Glomerular visceral epithelial cell (primary cell): ENCODE results near the gene DAPK1.

Experiments
- DNase-seq: peaks from one replicate; pipeline ENCODE4 v3.0.0-alpha.2; 2016; ENCODE audit errors: extremely low spot score

The DAPK1 gene

DNA sequence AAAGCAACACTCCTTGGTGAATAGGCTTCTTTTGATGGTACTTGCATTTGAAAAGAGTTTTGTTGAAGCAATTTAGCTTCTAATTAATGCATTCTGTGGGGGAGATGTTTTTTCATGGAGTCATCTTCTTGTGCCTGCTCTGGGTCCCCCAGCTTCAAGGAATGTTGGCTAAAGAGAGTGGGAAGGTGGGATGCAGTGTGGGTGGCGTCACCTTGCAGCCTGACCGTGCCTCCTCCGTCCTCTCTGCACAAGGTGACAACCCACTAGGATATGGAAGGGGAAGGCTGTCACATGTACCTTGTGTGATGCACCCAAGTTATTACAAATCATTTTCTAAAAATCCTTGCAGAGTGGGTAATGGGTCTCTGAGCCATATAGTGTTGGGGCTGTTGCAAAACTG lies 70.7 kb downstream of the DAPK1 start:
- no peak for DNase-seq

DNA sequence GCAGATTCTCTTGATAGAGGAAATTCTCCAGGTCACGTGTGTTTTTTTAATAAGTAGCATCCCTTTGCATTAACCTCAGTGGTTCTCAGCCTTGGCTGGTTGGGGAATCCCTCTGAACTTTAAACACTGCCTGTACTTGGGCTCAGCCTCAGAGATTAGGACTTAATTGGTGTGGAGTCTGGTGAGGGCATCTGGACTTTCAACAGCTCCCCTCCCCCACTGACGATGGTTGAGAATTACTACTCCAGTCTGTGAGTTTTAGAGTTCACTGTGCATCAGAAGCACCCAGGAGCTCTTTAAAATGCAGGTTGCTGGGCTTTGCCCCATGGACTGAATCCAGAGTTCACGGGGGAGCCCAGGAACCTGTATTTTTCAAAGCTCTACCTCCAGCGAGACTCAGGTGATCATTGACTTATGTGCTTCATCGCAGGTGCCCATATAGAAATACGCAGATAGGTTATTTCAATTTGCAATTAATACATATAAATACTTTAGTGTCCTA lies 71.4 kb downstream of the DAPK1 start:
- DNase-seq = no peak

DNA sequence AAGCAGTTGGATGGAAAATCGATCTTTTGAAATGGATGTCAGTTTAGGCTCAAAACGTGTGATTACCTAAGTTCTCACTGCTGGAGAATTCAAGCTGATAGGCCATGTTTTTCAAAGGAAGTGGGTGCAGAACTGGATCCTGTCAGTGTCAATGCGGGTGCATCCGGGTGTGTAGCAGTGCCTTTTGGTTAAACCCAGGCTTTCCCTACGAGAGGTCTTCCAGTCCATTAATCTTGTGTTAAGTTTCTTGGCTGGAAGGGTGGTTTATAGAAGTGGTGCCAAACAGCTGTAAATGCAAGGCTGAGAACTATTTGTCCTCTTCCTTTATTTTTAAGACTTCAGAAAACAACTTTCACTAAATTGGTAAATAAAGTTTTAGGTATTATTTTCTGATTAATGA lies 71.9 kb downstream of the DAPK1 start:
- peak; percentile 72 for DNase-seq

DNA sequence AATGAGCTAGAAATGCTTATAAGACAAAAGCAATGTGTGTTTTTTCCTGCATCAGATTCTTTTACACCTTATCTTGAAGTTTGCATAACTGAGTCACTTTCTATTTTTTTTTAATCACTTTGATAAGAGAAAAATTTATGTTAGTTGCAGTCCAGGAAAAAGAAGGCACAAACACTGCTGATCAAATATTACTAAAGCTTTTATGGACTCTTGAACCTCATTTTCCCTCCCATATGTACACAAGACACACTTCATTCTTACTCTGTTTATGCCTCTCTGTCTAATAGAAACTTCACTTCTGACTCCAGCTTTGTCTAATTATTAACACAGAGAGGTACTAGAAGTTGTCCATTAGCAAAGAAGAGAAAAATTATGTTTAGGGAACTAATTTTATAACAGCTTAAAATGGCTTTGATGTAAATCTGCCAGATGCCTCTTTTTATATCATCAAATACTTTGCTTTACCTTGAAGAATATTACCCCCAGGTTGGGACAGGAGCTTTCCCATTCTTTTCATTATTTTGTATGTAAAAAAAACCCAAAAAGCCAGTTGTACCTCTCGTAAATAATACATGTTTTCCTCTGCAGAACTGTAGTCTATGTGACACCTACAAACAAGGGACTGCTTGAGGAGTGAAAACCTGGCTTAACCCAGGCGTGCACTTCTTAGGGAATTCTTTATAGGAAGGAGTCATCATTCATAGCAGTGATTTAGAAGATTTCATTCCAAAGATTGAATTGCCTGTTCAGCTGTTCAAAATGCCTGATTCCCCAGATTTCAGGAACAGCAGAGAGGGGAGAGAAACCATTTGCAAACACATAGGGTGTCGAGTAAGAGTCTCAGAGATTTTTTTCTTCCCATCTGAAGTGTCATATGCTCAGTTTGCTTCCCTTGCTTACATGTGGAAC lies 72.6 kb downstream of the DAPK1 start:
- DNase-seq = no peak

DNA sequence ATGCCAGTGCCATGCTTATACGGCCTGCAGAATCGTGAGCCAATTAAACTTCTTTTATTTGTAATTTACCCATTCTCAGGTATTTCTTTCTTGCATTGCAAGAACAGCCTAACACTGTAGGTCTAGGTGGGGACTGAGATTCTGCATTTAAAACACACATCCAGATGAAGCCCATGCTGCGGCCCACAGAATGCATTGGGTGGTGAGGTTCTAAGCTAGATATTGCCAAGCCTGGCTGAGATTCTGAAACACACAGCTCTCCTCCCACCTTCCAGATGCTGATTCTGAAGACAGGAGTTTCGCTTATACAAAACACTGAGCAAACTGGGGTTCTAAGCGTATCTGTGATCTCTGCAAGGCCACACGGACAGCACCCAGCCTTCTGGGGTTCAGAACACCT lies 75.1 kb downstream of the DAPK1 start:
- DNase-seq = no peak

DNA sequence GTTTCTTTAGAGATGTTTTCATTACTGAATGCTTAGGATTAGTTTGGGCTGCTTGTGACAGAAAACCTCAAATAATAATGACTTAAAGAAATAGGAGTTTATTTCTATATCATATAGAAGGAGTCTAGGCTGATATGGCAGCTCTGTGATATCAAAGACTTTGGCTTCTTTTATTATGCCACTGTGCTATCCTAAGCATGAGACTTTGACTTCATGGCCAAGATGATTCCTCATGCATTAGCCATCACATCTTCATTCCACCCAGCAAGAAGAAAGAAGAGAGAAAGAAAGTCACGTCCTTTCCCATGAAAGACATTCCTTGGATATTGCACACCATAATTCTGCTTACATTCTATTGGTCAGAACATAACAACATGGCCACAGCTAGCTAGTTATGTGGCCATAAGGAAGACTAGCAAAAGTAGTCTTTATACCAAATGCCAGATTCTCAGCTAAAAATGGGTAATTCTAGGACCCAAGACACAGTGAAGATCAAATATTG lies 76.2 kb downstream of the DAPK1 start:
- no peak for DNase-seq

DNA sequence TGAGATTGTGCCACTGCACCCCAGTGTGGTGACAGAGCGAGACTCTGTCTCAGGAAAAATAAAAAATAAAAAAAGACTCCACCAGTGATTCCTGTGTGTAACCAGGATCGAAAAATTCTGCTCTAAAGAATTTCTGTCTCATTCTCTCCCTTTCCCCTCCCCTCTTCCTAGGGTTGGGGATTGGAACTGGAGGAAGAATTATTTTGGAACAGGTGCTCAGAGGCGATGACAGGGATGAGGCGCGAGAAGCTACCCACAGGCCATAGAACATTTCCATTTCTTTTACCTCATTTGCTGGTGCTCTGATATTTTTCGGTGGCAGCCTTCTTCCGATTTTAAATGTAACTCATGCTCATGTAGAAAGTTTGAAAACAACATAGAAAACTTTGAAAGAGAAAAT lies 80.1 kb downstream of the DAPK1 start:
- no peak for DNase-seq

DNA sequence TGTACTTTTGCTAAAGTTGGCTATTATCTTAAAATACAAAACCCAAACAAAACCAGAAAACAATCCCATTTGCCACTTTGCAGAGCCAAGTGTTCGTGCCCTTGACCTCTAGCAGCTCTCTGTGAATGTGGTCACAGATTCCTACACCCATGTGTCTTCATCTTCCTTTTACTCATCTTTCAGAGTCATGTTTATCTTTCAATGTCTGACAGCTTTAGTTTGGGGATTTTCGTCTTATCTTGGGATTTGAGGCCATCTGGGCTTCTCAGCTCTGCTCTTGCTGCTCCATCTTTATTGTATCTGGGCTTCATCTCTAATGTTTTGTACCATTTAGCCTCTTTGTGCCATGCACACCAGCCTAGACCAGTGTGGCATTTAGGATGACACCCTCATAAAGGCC lies 81.0 kb downstream of the DAPK1 start:
- DNase-seq = no peak

DNA sequence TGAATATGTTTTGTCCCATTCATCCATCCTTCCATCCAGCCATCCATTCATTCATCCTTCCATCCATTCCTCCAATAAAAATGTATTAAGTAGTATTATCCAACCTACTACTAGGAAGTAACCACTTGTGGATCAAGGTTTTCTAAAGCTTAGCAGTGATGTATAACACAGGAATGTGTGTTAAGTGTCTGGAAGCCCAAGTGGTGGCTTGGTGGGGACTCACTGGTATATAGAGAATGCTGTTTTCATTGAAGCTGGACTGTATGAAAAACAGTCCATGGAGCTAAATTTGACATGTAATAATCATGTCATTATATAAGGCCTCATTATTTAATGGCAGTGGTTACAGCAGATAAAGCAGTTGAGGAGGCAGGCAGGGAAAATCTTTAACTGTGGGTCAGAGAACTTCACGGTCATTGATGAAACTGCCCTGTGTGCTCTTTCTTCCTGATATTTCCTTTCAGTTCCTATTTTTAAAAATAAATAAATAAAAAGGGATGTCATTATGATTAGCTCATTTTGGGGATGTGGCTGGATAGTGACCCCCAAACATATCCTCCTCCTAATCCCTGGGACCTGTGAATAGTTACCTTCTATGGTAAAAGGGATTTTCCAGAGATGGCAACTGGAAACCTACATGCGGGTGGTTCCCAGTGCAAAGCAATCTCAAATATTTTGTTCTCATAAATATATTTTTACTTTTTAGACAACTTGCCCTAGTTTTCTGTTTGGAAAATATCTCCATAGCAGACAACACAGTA lies 82.3 kb downstream of the DAPK1 start:
- peak; percentile 33 for DNase-seq

DNA sequence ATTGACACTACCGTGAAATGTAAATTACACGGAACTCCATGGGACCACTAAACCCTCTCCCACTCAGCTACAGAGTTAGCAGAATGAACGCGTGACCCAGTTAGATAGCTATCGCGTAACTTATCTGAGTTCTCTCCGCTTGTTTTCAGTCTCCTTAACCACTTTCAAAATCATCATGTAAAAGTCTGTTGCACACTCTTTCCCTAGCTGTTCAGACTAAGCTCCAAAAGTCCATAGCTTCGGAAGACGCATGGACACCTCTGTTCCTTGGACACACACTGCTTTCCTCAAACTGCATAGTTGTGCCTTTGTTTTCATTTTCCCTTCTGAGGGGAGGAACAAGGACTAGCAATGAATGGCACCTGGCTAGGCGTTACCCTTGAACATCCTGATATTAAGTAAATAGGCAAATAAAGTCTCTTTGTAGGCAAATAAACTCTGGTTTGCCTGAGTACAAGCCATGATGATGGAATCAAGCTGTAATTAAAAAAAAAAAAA lies 83.3 kb downstream of the DAPK1 start:
- no peak for DNase-seq

DNA sequence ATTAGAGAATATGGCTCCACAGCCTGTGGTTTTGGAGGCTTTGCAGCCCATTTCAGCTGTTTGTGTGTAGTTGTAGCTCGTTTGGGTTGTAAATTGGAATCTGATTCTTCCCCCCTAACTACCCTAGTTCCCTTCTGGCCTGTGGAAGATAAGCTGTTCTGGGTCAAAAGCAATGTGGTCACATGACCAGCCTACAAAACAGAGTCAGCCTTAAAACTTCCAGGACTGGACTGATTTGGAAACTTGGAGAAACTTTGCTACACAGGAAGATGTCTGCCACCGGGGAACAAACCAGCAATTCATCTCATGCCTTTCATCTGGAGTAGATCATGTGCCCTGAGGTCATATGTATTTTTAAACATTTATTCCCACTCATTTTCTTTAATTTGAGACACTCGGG lies 83.8 kb downstream of the DAPK1 start:
- DNase-seq = no peak

DNA sequence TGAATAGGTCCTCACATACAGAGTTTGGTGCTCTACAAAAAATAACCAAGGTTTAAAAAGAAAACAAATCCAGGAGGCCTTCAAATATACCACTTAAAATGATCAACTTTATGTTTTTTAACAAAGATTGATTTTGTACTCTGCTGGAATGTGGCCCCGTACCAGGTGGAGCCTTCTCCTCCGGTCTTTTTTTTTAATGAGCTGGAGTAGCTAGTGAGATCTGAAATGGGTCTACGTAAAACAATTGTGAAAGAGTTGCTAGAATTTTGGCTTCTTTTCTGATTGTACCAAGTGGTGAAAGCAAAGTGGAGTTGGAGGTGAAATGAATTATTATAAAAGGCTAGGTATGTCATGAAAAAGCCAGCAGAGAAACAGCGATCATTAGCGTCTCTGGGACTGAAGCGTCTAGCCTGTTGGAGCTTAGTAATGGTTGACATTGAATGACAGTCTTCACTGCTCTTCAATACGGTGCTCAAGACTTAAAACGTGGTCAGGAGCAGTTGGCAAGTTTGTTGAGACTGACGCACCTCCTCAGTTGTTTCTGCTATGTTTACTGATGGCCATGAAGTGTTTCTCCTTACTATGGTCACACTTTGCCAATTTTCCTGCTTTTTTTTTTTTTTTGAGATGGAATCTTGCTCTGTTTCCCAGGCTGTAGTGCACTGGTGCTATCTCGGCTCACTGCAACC lies 84.4 kb downstream of the DAPK1 start:
- no peak for DNase-seq

DNA sequence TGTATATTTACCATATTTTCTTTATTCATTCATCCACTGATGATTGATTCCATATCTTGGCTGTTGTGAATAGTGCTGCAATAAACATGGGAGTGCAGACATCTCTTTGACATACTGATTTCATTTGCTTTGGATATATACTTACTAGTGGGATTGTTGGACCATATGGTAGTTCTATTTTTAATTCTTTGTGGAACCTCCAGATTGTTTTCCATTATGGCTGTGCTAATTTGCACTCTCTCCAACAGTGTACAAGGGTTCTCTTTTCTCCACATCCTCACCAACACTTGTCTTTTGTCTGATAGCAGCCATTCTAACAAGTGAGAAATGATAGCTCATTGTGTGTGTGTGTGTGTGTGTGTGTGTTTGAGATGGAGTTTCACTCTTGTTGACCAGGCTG lies 86.7 kb downstream of the DAPK1 start:
- no peak for DNase-seq

DNA sequence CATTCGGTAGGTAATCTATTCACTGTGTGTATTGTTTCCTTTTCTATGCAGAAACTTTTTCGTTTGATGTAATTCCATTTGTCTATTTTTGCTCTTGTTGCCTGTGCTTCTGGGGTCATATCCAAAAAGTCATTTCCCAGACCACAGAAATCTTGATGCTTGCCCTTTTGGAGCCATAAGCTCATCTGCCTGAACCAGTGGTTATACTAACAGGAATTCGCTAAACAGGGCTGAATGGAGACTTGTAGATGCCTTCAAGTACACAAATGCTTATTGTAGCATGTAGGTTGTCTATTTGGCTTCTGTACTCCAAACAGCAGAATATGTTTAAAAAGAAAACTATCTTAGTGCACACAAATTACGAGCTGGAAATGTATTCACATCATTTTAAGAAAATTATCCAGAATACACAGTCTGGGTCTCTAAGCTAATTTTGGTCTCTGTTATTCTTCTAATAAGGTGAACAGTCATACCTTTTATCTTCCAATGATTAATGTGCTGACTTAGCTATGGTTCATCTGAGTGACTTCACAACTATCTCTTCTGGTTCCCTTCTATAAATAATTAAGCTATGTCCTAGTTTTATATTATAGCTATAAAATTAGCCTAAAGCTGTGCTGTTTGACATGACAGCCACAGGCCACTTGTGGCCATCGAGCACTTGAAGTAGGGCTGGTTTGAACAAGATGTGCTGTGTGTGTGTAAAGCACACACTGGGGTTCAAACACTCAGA lies 87.6 kb downstream of the DAPK1 start:
- DNase-seq = no peak

DNA sequence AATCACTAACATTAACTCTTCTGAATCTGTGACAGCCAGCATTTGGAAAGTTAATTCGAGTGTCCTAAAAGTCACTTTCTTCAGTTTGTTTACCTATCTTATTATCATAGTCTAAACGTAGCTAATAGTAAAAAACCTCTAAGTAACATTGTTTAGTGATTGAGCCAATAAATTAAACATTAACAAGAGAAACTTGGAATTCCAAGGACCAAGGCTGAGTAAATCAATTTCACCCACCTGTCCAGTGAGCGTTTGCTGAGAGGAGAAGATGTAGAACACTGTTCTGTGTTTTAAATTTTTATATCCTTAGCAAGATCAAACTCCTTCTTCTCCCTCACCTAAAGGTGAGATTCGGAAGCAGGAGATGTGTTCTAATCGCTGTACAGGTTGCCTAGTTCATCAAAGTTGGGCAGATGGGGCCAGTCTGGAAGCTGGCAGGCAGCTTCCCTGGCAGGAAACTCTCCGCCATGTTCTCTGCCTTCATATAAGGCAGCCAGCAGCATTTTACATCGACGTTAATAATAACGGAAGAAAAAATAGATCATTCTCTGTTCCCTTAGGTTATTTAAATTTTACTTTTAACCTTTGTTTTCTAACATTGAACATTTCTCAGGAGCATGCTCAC lies 89.2 kb downstream of the DAPK1 start:
- no peak for DNase-seq

DNA sequence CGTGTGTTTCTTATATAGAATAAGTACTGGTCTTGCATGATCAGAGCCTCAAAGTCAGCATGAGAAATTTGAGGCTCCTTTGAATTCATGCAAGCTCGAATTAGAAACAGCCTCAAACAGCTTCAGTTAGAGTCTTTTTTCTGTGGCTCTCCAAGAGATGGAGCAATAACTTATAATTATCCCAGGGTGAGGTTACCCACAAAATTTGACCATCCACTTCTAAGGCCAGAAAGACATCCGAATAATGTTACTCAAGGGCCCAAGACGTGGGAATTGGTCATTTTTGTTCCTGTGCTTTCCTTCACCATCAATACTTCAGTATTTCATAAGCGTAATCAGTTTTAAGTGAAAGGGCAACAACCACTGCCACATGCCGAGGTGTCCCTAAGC lies 89.7 kb downstream of the DAPK1 start:
- DNase-seq = no peak

DNA sequence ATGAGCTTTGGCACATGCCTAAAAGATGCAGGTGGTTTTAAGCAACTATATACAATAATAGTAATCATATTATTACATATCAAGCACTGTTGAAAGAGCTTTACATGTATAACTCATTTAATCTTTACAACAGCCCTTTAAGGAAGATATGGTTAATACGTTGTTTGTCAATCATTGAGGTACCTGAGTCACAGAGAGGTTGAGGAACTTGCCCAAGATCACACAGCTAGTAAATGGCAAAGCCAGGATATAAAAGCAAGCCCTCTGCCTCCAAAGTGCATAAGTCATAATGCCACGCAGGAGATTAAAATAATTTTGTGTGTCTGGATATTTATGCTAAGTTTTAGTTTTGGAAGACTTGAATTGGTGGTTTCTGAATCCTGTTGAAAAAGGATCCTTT lies 90.2 kb downstream of the DAPK1 start:
- no peak for DNase-seq

DNA sequence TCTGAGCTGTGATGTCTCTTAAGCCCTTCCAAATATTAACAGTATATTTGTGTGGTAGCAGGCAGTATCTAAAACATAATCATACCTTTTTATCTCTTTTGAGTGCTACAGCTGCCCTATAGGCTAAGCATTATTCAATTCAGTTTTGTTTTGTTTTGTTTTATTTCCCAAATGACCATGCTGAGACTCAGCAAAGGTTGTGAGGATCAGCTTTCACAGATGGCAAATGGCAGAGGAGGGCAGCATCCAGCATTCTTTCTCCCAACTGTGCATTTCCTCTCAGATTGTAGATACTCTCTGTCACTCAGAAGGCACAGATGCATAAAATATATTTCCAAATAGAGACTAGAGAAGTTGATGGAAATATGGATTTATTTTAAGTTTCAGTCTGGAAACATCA lies 90.7 kb downstream of the DAPK1 start:
- no peak for DNase-seq

DNA sequence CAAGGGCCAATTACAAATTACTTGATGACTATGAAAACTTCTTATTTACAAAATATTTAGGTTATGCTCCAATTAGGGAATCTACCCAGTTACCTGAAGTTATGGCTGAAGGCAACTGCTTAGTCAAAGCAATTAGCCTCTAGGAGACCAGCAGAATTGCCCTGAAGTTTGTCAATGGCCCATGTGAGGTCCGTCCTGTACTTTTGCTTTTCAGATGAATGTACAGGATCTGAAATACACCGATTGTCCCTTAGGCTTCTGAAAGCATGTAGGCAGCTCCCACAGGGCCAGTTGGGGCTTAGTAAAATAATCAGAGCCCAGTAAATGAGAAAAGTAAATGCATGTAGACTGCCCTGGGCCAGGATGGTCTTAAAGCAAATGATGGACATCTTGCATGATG lies 93.3 kb downstream of the DAPK1 start:
- DNase-seq = no peak

DNA sequence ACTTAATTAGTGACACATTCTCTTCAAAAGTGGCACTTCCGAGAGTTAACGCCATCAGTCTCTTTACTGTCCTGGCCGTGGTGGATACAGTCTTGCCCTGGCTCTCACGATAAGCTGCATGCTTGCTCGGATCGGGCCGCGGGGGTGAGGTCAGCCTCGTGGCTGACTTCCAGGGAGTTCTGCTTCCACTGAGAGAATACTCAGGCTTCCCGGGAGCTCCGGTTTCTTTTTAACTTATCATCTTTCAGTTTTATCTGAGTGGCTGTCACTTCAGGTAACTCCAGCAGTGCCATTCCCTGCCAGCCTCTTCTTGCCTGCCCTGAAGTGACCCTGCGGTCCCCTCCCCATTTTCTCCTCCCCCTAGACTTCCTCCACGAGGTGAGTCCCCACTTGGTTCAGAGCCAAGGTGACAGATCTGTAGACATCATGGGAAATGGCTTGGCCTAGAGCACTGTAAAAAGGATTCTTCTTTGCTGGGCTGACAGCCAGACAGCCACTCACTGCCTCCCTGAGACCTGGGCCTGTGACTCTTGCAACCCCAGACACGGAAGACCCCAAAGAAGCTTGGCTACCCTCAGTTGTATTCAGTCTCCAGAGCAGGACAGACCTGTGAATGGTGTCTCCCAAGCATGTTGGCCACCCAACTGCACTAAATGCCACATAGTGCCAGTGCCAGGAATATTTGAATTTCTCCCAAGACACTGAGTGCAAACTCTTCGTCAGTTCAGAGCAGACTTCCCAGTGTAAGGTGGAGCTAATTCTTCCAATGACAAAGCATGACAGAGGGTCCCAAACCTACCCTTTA lies 95.1 kb downstream of the DAPK1 start:
- peak; percentile 83 for DNase-seq
